Stimulated activated CD8-positive, alpha-beta memory T cell treated with anti-CD3 and anti-CD28 coated beads, Interleukin-7, amount 100 ng/mL, for 48 hours (primary cell): ENCODE measurements around the gene NSMCE1.
A peak's percentile ranks its signal among the peaks of the same experiment; 100 is the strongest.

Source experiments
- DNase-seq, 2 donors: peaks; one replicate each; pipeline ENCODE4 v3.0.0-alpha.2; 2020; ENCODE audit warnings: low read depth in 1 of 2; ENCODE audit errors: extremely low read depth in 1 of 2

The NSMCE1 gene

DNA sequence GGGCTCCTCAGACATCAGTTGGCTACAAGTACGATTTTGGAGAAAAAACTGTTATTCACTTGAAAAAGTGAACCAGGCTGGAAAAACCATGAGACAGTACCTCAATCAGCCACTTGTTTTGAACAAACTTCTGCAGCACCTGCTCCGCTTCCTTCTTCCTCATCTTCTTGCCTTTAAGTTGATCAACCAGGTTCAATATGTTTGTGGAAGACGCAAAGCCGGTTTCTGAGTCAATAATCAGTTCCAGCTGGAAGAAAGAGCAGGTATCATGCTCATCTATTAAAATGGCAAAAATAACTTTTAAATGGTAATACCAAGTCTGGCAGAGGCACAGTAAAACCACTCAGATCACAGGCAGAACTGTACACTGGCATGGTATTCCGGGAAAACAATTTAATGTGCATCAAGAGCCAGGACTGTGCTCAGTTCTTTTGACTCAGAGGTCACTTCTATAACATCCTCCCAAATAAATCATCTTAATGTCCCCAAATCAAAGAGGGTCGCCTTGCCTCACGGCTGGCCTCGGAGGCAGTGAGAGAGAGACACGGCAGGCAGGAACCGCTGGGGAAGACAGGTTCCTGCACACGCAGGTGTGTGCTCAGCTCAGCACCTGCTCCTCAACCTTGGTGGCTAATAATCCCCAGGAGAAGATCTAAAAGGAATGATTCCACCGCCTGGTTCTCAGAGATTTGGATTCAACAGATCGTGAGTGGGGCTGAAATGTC, 35.5 kb downstream of the NSMCE1 start:
- no peak for DNase-seq

DNA sequence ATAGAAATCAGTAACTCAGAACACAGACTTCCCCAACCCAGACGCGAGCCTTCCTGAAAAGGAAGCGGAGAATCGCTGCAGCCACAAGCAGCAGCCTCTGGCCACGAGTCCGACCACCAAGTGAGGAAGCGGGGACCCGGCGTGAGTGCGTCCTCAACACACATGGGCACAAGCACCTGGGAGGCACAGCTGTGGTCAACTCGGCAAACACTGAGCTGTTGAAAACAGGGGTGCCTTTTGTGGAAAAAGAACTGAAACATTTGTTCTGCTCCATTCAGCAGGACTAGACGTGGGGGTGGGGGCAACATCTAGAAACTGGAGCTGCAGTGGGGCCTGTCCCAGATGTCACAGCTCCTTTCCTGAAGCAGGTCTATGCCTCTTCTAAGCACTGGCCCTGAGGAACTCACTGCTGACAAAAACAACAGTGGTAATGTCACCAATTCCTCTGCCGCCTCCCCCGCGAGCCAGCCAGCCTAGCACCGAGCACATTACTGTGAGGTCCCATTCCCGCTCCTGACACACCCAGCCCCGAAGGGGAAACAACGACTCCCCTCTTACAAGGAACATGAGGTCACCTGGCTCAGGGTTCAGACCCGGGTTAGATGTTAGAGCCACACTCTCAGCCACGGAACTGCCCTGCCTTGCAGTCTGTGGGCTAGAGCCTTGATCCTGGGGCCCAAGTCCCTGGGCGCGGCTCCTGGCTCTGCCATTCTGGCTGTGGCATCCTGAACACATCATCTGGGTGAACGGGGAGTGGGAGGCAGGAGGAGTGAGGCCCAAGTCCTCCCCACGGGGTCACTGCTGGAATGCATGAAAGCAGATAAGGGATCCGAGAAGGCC, 36.3 kb downstream of the NSMCE1 start:
- DNase-seq = peak in 1 of 2 donors; percentile 62

DNA sequence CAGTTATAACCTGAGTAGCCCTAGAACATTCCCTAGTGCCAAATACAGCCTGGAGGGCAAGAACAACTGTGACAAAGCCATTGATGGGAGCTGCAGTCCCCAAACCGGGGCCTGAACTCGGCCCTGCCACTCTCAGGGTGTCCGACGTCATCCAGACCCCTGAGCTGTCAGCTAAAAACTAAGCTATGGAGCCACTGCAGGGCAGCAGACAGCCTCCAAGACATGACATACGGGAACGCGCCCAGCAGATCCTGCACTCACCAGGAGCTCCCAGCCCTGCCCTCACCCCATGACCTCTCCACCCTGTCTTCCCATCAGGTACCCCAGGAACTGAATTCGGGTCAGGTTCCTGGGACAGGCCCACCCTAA, 36.9 kb downstream of the NSMCE1 start:
- no peak for DNase-seq

DNA sequence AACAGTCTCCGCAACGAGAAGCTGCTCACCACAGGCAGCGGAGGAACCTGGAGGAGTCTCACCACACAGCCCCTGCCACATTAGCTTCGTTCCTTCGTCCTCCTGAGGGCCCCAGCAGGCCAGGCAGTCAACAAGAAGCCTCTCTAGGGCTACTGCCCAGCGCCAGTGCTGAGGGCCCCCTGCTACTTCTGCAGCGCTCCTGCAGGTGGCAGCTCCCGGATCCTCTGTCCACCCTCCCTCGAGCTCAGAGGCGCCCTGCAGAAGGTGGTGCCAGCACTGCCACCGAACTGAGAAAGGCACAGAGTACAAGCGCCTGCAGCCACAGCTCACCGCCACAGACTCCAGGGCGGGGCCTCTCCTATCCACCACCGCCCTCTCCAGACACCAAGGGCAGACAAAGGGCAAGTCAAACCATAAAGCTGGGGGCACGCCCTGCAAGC, 38.0 kb downstream of the NSMCE1 start:
- peak in 1 of 2 donors; percentile 65 for DNase-seq

DNA sequence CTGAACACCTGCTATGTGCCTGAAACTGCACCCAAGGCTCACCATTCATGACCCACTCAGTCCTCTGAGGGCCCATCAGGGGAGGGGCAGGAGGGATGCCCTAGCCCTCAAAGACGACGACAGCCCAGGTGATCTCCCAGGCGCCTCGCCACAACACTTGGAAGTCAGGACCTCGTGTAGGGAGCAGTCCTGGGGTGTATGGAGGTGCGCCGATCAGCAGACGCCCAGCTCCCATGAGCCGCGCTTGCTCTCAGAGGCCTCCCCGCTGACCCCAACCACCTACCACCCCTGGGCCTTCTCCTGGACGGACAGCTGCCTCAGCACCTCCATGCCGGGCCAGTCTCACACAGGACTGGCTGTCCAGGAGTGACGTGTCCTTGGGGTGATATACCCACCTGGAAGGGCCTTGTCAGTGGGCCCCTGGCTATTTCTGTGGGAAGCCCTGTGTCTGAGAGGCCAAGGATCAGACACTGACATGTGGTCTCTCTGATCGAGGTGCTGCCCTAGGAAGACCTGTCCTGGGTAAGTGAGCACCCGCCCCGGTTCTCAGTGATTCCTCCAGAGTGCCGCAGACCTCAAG, 38.6 kb downstream of the NSMCE1 start:
- no peak for DNase-seq

DNA sequence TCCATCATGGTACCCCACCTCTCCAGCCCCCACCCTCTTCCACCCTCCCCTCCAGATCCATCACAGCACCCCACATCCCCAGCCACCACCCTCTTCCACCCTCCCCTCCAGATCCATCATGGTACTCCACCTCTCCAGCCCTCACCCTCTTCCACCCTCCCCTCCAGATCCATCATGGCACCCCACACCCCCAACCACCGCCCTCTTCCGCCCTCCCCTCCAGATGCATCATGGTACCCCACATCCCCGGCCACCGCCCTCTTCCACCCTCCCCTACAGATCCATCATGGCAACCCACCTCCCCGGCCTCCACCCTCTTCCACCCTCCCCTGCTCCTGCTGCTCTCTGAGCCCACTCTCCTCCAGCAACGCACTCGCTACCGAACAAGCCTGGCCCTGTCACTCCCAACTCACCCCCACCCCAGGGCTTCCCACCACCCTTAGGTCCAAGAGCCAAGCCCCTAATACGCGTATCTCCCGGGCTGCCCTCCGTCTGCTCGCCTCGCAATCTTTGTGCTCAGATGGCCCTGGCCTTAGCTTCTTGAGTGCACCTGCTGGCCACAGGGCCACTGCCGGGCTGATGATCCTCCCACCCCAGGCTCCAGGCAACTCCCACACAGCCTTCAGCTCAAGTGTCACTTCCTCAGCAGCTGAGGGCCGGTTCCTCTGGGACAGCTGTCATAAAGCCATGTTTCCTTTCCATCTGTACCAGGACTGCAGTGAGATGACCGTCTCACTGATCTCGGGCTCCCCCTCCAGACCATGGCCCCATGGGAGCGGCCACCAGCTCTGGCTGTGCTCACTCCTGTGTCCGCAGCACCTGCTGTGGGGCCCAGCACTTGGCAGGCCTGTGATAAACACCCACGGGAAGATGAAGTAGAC, 39.7 kb downstream of the NSMCE1 start:
- DNase-seq = no peak

DNA sequence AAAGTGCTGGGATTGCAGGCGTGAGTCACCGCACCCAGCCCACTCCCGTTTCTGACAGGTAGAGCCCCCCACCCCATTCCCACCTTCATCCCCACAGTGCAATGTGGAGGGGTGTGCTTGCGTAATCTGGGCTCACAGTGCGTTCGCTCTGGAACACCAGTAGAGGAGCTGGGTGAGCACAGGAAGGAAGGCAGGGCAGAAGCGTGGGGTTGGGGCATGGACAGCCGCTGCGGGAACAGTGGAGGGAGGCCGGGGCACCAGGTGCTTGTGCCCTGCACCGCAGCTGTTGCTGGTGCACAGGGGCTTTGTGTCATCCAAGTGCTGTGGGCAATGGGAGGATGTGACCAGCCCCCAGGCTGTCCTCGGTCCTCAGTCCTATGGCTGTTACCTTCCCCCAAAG, 40.5 kb downstream of the NSMCE1 start:
- no peak for DNase-seq

DNA sequence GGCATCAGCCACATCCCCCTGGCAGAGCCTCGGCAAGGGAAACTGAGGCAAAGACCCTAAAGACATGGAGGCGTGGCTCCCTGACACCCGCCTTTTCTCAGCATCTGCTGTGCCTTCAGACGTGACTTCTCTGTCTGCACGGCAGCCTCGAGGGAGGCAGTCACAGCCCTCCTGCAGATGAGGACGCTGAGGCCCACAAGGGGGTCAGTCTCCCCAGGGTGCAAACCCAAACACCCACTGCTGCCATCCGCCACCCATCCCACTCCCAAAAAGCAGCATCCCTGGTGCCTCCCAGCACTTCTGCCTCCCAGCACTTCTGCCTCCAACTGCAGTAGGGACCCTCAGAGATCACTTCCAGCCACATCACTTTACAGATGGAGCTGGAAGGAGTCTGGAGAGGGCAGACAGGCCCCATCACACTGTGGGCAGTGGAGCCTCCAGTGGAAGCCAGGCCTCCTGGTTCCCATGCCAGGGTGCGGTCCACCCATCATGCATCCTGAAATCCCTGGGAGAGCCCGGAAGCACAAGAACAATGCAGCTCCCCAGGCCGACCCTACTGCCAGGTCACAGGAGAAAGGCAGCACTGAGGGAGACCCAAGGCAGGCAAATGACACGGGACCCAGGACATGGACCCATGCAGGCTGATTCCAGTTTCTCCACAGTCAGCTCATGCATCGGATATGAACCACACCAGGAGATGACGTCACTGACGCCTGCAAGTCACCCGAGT, 41.4 kb downstream of the NSMCE1 start:
- DNase-seq = no peak

DNA sequence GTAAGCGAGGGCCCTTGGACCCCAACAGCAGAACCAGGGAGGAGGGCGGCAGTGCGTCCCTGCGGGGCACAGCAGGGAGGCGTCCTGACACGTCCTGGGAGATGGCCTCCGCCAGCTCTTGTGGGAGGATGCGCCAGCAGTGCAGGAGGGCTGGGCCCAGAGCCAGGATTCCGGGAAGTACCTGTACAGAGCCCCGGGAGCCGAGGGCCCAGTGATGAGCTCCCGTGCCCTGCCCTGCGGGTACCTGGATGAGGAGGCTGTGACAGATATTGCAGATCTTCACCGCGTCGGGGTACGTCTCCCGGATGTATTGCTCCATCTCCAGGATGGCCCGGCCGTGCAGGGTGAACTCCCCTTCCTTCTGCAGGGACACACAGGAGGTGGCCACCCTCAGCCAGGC, 42.1 kb downstream of the NSMCE1 start:
- DNase-seq = no peak

DNA sequence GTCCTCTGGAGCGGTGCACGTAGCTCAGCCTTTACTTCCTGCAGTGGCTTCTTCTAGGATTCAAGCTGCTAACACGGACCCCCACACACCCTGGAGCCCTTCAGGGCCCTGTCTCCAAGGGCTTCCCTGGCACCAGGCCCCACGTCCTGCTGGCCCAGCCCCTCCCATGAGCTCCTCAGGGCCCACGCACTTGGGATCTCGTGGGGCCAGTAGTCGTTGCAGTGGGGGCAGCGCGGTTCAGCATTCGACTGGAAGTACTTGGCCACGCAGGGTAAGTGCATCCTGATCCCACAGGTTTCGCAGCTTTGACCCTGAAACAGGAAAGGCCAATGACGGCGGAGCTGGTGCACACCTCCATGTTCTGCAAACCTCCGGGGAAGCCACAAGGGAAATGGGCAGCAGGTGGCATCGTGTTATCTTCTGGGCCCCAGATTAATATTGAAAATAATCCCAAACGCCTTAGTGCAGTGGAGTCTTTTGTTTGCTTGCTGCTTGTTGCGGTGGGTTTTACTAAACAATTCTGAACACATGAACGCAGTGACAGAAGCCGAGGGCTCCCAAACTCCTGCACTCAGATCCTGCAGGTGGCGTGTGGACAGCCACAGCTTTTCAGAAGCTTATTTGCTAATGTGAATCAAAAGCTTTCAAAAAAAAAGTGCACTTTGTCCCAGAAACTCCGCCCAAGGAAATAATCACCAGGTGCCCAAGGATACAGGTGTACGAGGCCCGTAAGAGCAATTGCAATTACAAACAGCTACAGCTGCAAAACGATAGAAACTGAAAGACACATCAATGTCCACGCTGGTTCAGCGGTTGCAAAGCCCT, 42.8 kb downstream of the NSMCE1 start:
- no peak for DNase-seq

DNA sequence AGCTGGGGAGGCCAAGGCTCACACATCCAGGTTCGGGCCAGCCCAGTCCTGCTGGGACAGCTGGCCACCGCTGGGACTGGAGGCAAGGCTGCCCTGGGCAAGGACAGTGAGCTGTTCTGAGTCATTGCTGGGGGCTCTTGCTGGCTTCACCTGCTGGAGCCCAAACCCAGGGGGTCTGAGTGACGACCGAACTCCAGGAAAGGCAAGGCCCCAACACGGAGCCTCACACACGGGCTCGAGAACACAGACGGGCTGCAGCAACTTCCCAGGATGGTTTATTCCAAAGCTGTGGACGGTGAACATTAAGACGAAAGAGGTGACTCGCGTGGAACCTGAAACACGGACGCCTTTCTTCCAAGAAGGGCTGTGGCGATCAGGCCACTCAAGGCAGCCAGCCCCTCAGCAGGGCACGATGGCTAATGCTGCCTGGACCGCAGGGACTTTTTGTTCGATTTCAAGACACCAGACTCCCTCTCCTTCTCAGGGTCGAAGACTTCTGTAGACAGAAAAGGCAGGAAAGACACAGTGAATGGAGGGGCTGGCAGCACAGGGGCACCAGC, 43.8 kb downstream of the NSMCE1 start:
- DNase-seq = no peak

DNA sequence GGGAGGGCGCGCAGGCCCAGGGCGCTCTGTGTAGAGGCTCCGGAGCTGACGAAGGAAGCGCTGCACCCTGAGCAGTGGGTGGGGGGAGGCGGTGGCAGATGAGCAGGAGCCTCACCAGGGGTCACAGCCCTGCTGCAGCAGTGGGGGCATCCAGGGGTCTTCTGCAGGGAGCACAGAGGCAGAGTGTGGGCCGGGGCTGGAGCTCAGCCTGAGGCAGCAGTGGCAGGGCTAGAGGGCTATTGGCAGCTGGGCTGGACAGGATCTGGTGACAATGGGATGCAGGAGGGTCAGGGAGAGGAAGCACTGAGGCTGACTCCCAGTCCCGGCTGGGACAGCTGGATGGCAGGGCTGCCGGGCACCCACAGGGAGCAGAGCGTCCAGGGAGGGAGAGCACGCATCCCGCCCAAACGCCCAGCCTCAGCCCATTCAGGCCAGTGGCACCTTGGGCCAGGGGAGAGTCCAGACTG, 44.3 kb downstream of the NSMCE1 start:
- no peak for DNase-seq

DNA sequence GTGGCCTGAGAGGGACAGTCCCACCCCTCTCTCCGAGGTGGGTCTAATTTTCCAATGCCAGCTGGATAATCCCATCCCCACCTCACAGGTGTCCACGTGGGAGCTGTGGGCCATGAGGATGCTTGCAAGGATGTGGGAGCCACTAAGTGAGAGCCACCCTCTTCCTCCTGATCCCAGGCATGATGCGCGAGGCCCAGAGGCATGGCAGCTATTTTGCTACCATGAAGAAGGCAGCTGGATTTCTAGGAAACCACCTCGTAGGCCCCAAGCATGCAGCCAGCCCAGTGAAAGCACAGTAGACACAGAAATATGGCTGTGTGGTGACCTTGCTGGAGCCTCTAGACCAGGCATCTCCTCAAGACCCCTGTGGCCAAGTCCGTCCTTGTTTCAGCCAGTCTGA, 44.9 kb downstream of the NSMCE1 start:
- no peak for DNase-seq

DNA sequence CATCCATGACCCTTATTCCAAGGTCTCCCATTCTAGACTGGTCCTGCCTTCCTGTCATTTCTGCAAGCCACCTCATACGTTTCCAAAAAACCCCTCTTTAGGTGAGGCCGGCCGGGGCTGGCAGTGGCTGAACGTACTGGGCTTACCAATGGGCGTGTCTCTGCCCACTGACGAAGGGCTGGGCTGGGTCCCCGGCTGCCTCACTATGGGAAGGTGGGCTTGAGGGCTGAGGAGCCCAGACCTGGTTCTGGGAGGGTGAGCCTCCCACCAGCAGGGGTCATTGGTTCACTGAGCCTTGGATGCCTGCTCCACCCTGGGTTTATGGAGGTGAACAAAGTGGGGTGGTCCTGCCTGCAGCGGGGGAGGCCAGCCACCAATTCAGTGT, 45.4 kb downstream of the NSMCE1 start:
- no peak for DNase-seq

DNA sequence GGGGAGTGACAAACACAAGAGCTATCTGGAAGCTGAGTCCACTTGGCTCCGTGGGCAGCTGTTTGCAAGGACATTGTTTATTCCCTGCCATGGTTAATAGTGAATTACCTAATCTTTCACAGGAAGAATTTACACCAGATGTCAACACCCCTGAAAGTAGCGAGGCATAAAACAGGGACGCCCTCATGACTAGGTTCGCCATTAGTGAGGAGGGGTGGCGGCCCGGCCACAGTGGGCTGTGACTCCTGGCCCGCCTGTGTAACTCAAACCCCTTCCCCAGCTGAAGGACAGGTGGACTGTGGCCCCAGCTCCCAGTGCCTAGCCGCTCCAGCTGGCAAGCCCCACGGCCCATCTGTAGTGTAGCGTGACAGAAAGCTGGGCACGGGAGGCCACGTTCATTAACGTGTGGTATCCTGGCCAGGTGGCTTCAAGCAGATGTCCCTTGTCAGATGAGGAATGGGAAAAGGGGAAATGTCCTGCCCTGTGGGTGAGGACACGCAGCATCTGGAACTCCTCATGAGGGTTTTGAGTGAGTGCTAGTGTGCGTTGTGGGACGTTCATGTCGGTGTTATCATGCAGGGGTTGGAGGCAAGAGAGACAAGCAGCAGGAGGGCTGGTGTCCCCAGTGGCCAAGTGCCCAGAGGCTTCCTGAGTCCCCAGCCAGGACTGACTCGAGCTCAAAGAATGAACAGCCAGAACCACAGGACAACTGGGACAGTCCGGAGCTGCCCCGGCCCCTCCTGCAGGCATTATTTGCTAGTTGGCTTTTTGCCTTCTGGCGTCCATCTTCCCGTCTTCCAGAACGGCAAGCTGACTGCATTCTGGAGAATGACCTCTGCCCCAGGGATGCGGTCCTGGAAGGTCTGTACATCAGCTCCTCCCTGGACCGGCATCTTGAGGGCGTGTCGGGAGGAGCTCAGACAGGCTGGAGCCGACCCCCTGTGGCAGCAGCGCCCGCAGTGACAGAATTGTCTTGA, 46.0 kb downstream of the NSMCE1 start:
- no peak for DNase-seq

DNA sequence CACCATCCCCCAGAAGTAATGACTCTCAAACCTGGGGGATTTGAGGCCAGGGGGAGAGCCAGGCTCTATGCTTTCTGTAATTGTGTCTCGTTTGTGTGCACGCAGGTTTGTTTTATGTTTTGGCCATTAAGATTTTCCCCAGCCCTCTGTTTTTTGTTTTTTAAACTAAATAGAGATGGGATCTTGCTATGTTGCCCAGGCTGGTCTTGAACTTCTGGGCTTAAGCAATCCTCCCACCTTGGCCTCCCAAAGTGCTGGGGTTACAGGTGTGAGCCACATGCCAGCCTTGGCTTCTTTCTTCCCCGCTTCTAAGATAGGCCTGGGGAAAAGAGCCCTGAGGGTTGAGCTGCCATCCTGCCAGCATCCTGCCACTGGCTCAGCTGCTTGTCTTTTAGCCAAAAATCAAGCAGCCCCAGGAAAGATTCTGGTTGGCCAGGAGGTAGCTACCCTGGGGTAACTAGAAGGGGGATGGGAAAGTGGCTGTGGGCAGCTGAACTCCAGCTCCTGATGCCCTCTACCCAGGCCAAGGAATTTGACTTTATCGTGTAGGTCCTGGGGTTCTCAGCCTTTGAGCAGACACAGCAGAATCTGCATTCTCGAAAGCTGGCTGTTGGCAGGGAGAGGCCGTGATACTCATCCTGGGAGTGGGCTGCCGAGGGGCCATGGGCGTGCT, 46.9 kb downstream of the NSMCE1 start:
- DNase-seq = no peak

DNA sequence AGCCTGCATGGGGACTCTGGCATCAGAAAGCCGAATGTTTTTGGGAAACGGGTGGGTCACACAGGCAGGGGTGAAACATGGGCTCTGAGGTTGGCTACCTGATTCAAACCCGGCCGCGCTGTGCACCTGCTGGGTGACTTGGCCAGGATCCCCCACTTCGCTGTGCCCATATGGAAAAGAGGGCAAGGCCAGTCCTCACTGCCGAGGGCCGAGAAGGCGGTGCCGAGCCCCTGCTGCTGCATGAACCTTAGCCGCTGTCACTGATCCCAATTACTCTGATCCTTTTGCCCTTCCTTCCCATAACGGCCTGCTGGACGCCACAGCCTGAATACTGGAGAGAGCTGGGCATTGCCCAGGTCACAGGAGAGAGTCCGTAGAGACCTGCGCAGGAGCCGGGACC, 47.6 kb downstream of the NSMCE1 start:
- DNase-seq = no peak
